ENCODE results near the gene PARD3. TPM values are rescaled to one million over a fixed set of nuclear protein-coding genes. Genes with fewer than 3 reads are reported as not detected.

The PARD3 gene
- total RNA-seq, 2 donors from 2014 or later = 31.6 to 41.6 TPM

DNA sequence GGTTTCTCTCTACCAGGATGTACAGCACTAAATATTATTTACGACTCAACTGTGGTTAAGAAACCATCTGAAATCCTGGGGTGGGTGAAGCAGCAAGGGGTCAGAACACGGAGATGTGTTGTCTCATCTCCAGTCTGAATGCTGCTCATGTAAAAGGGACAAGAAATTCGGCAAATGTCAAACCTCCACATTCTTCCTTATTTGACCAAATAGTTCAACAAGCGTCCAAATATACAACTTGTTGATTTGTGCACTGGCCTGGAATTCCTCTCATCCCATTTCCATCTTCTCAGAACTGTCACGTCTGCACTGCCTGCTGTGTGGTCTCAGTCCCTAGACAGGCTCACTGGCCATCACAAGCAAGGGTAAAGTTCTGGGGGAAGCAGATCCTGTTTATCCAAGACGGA, 520.0 kb downstream of the PARD3 start:
- no peaks in the 10 kb centered on the region for H3K27me3 ChIP-seq
- no peak overlapping the region for H3K4me3 ChIP-seq
- TF ChIP-seq, protein P1, sequence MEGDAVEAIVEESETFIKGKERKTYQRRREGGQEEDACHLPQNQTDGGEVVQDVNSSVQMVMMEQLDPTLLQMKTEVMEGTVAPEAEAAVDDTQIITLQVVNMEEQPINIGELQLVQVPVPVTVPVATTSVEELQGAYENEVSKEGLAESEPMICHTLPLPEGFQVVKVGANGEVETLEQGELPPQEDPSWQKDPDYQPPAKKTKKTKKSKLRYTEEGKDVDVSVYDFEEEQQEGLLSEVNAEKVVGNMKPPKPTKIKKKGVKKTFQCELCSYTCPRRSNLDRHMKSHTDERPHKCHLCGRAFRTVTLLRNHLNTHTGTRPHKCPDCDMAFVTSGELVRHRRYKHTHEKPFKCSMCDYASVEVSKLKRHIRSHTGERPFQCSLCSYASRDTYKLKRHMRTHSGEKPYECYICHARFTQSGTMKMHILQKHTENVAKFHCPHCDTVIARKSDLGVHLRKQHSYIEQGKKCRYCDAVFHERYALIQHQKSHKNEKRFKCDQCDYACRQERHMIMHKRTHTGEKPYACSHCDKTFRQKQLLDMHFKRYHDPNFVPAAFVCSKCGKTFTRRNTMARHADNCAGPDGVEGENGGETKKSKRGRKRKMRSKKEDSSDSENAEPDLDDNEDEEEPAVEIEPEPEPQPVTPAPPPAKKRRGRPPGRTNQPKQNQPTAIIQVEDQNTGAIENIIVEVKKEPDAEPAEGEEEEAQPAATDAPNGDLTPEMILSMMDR (IDR thresholded peaks at IDR 0.05) = no peak
- DNase-seq (ENCODE audit: low spot score) = no peak
- H3K27ac ChIP-seq = no peak overlapping the region
- no peaks in the 10 kb centered on the region for H3K9me3 ChIP-seq
- peaks cover 0 to 18% of the 10 kb centered on the region in 2 donors for H3K4me1 ChIP-seq
- H3K36me3 ChIP-seq = no peaks in the 10 kb centered on the region

DNA sequence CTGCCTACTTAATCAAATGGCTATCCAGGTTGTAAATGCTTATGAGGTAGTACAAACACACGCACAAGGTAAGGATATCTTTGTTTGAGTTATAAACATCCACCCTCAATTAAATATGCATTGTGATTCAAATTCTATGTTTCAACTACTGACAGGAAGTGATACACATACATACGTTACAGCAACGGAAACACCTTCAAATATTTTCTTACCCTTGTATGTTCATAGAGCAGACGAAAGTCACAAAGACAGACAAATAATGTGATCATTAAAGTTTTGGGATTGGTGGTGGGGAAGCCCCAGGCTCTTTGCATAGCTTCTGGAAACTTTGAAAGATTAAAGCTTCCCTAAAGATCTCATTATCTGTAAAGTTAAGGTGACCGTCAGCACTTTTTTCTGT, 521.0 kb downstream of the PARD3 start:
- Histone ChIP-seq H3K9me3 (no peaks in the 10 kb centered on the region), H3K4me1 (peaks cover 0 to 18% of the 10 kb centered on the region in 2 donors), H3K27ac (no peak overlapping the region), H3K4me3 (no peak overlapping the region), H3K27me3 (no peaks in the 10 kb centered on the region), H3K36me3 (no peaks in the 10 kb centered on the region)
- DNase-seq (ENCODE audit: low spot score) = no peak
- TF ChIP-seq, protein P1 (IDR thresholded peaks at IDR 0.05) = no peak

DNA sequence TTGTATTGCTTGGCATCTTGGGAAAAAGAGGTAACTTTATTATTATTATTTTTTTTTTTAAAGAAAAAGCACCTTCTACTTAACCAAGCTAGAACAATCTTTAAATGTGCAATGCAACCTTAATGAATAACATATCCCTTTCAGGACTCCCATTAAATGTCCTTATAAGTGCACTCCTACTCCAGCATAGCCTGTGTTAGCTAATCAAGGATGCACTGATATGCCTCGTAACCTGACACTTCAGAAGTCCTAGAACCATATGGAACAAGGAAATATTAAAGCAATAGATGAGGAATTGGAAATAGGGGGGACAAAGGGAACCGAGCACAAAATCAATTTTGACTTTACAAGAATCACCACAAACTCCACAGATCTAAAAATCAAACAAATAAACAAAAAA, 522.4 kb downstream of the PARD3 start:
- Histone ChIP-seq H3K4me1 (peaks cover 0 to 18% of the 10 kb centered on the region in 2 donors), H3K27me3 (no peaks in the 10 kb centered on the region), H3K27ac (no peak overlapping the region), H3K36me3 (no peaks in the 10 kb centered on the region), H3K4me3 (no peak overlapping the region), H3K9me3 (no peaks in the 10 kb centered on the region)
- TF ChIP-seq, protein P1 (IDR thresholded peaks at IDR 0.05) = no peak
- no peak for DNase-seq (ENCODE audit: low spot score)

DNA sequence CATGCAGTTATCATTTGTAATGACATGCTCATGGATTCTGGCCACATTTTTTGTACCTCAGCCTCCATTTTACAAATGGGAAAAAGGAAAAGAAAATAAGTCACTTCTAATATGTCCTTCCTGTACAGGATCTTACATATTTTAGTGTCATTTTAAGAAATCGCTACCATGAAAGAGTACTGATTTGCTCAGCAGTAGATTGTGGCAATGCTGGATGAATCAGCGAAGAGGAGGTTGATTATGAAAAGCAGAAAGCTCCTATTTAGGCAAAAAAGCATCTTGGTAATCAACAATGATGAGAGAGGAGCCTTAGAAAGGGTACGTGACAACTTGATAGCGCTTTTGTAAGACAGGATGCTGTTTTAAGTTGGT, 522.9 kb downstream of the PARD3 start:
- Histone ChIP-seq H3K27me3 (no peaks in the 10 kb centered on the region), H3K4me1 (peaks cover 0 to 18% of the 10 kb centered on the region in 2 donors), H3K36me3 (no peaks in the 10 kb centered on the region), H3K27ac (no peak overlapping the region), H3K4me3 (no peak overlapping the region), H3K9me3 (no peaks in the 10 kb centered on the region)
- DNase-seq (ENCODE audit: low spot score) = no peak
- TF ChIP-seq, protein P1 (IDR thresholded peaks at IDR 0.05) = no peak

DNA sequence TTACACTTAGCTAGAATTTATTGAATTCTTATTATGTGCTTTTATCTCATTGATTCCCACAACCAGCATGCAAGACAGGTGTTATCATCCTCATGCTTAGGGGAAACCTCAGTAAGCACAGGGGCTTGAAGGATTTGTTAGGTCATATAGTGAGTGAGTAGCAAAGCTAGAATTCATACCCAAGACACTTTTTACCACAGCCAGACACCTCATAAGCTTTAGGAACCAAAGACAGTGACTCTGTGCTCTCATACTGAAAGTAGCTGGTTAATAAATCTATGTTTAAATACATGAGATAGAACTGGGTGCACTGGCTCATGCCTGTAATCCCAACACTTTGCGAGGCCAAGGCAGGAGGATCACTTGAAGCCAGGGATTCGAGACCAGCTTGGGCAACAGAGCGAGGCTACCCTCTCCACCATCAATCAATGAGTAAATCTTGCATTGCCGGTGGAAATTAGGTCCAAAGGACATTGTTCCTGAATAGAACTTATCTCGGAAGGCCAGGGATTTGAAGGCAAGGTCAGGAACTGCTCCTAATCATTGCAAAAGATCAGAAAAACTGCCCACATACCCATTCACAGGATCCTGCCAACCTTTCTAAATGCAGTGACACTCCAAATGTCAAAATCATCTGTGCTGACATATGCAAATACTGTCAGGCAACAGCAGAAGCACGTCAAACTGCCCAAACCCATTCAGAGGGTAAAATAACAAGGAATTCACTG, 523.5 kb downstream of the PARD3 start:
- peaks cover 0 to 18% of the 10 kb centered on the region in 2 donors for H3K4me1 ChIP-seq
- H3K4me3 ChIP-seq = no peak overlapping the region
- H3K36me3 ChIP-seq = no peaks in the 10 kb centered on the region
- no peak for DNase-seq (ENCODE audit: low spot score)
- TF ChIP-seq, protein P1 (IDR thresholded peaks at IDR 0.05) = no peak
- no peak overlapping the region for H3K27ac ChIP-seq
- no peaks in the 10 kb centered on the region for H3K9me3 ChIP-seq
- H3K27me3 ChIP-seq = no peaks in the 10 kb centered on the region
